Right lung (tissue), 10 donors: ENCODE data around the gene CCDC102A. TPM values are rescaled to one million over a fixed set of nuclear protein-coding genes. Genes with fewer than 3 reads are reported as not detected.
"Not testable (repeated sequence)": the region's sequence is repeated elsewhere in the genome, so short reads cannot be mapped to it uniquely, and the experiment has no call there.

ENCODE experiments used
- DNase-seq, 2 donors: peaks; one replicate each; pipeline ENCODE4 v3.0.0-alpha.2; 2013
- long read RNA-seq, 8 donors: transcript quantifications; one replicate each; lab custom pipeline, GENCODE V29; 2026
- polyA plus RNA-seq, 5 donors: library from polyadenylated mRNA; unstranded; fragments of 120-200 nt; gene quantifications; one replicate each; pipeline versions ENCODE4 v1.2.1 to v1.2.3, GENCODE V29; 2013; ENCODE audit warnings: inconsistent platforms in 1 of 5, low replicate concordance in 1 of 5; ENCODE audit not compliant: insufficient read length in 5 of 5, insufficient read depth in 1 of 5

The CCDC102A gene
- polyA plus RNA-seq, result 10 to 100 TPM; 11.1 to 20.4 (median 14.2) TPM
- long read RNA-seq, donor 1, transcript CCDC102A-201 (9 exons, 2,463 nt), result major isoform, 10 of 10 reads
- long read RNA-seq, donor 1, partial matches to known transcripts, result 0 of 10 reads
- long read RNA-seq, donor 1, other reads (novel, unspliced or antisense), result 0 of 10 reads
- long read RNA-seq, donor 2, transcript CCDC102A-201 (9 exons, 2,463 nt), result major isoform, 11 of 11 reads
- long read RNA-seq, donor 2, partial matches to known transcripts, result 0 of 11 reads
- long read RNA-seq, donor 2, other reads (novel, unspliced or antisense), result 0 of 11 reads
- long read RNA-seq, donor 3, transcript CCDC102A-201 (9 exons, 2,463 nt), result major isoform, 6 of 7 reads
- long read RNA-seq, donor 3, partial matches to known transcripts, result 0 of 7 reads
- long read RNA-seq, donor 3, other reads (novel, unspliced or antisense), result 0 of 7 reads
- long read RNA-seq, donor 4, partial matches to known transcripts, result 0 of 3 reads
- long read RNA-seq, donor 4, other reads (novel, unspliced or antisense), result 0 of 3 reads
- long read RNA-seq, donor 5, transcript CCDC102A-201 (9 exons, 2,463 nt), result major isoform, 5 of 5 reads
- long read RNA-seq, donor 5, partial matches to known transcripts, result 0 of 5 reads
- long read RNA-seq, donor 5, other reads (novel, unspliced or antisense), result 0 of 5 reads
- long read RNA-seq, donor 6, transcript CCDC102A-201 (9 exons, 2,463 nt), result major isoform, 10 of 10 reads
- long read RNA-seq, donor 6, partial matches to known transcripts, result 0 of 10 reads
- long read RNA-seq, donor 6, other reads (novel, unspliced or antisense), result 0 of 10 reads
- long read RNA-seq, donor 7, transcript CCDC102A-201 (9 exons, 2,463 nt), result major isoform, 10 of 10 reads
- long read RNA-seq, donor 7, partial matches to known transcripts, result 0 of 10 reads
- long read RNA-seq, donor 7, other reads (novel, unspliced or antisense), result 0 of 10 reads
- long read RNA-seq, donor 8, partial matches to known transcripts, result 0 of 1 reads
- long read RNA-seq, donor 8, other reads (novel, unspliced or antisense), result 0 of 1 reads

- no peak for DNase-seq
Measured at GRCh38 chr16:57536306-57537193, at the start of gene CCDC102A. TSS of gene CCDC102A (minus strand) at chr16:57536571. CDS start at chr16:57529177, 7,394 bp downstream.

DNA sequence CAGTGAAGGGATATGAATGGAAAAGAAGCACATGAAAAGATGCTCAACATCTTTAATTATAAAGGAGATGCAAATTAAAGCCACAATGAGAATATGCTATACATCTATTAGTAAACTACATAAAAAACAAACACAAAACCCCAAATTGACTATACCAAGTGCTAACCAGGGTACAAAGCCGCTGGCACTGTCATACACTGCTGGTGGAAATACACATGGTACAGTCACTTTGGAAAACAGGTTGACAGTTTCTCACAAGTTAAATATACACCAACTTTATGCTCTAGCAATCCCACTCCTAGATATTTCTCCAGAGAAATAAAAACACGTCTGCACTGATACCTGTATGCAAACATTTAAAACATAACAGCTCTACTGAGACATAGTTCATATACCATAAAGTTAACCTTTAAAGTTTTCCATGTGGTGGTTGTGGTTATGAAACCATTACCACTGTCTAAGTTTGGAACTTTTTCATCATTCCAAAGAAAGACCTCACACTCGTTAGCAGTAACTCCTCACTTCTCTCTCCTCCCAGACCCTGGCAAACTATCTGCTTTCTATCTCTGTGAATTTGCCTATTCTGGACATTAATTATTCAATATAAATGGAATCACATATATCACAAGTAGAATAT lies 48.8 kb upstream of the CCDC102A start:
- DNase-seq, result no peak

- DNase-seq, result no peak
Measured at GRCh38 chr16:57579361-57579665, 42.9 kb upstream of the CCDC102A start.

GRCh38 chr16:57578521-57579360 lies 42.4 kb upstream of the CCDC102A start:
- DNase-seq, result no peak

GRCh38 chr16:57577691-57578224 lies 41.4 kb upstream of the CCDC102A start:
- DNase-seq, result no peak

- DNase-seq, result no peak
Measured at GRCh38 chr16:57577214-57577613, 40.8 kb upstream of the CCDC102A start.

DNA sequence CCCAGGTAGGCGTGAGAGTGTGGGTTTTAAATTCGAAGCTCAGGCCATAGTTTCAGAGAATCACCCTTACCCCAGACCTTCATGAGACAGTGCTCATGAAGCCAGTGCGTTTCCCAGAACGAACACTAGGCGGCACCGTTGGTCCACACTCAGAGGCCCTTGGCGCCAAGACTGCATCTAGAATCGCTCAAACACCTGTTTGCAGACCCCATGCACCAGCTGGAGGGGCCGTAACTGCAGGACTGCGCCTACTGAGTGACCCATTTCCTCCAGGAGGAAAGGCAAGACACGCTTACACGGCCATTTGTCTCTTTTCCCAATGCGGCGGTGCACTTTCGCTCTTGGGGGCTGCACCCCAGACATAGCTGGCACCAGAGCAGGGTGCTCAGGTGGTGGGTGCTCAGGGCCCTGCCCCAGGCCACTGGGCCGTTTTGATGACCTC lies 40.1 kb upstream of the CCDC102A start:
- peak; percentile 41 to 61 for DNase-seq

GRCh38 chr16:57575468-57576277 lies 39.3 kb upstream of the CCDC102A start:
- no peak for DNase-seq

- no peak for DNase-seq
Measured at GRCh38 chr16:57574646-57575467, 38.5 kb upstream of the CCDC102A start.

- DNase-seq, result no peak
Measured at GRCh38 chr16:57574086-57574485, 37.7 kb upstream of the CCDC102A start.

DNA sequence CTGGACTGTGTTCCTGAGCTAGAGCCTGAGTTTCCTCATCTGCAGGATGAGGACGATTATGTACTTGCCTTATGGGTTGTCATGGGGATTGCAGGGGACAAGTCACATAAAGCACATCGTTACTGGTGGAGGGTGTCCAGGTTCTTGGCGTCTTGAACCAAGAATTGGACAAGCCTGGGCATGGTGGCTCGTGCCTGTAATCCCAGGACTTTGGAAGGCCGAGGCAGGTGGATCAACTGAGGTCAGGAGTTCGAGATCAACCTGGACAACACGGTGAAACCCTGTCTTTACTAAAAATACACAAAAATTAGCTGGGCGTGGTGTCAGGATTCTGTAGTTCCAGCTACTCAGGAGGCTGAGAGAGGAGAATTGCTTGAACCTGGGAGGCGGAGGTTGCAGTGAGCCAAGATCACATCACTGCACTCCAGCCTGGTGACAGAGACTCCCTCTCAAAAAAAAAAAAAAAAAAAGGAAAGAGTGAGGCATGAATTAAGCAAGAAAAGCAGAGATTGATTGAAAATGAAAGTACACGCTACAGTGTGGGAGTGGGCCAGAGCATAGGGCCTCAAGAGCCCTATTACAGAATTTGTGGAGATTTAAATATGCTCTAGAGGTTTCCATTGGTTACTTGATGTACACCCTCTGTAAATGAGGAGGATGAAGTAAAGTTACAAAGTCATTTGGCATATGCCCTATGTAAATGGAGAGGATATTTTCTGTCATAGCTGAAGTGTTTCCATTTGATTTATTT lies 36.8 kb upstream of the CCDC102A start:
- no peak for DNase-seq

DNA sequence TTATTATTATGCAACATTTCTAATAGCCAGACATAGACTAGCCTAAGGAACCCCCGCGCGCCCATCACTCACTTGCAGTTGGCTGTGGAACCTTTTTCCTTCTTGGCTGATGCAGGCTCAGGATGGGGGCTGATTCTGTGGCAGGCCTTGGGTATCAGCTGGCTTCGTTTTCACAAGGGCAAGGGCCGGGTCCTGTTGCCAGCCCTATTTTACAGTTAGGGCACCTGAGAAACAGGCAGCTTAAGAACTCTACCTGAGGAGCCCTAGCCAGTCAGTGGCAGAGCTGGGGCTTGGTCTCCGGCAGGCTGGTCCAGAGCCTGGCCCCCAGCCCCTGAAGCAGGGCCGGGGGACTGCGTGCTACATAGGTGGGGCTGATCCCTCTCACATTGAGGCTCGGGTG lies 34.7 kb upstream of the CCDC102A start:
- DNase-seq, result no peak

DNA sequence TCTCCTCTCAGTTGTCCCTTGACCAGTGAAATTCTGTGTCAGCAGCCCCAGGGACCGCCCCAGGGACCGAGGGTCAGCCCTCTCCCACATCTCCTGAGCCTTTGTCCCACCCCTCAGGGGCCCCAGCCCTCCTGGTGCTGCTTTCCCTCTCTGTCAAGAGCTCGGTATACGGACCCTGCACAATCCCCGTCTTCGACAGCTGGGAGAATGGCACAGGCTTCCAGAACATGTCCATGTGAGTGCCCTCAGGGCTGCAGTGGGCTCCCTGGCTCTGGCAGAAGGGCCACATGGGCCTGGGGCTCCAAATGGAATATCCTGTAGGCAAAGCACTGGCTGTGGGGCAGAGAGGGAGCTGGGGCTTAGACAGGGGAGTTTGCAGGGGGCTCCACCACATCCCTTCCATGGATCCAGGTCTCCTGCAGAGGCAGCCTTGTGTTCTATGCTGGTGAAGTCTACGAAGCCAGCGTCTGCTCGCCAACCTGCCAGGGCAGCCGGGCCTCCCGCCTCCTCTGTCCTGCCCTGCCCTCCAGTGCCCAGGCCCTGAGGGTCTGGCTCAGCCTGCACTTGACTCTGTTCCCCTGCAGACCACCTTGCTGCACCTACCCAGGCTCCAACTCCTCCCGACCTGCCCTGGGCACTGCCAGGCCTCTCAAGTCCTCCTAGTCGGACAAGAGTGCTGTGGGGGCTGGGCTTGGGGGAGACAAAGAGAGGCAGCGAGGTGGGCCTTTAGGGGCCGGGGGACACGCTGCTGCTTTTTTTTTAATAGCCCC lies 34.1 kb upstream of the CCDC102A start:
- DNase-seq, result no peak

GRCh38 chr16:57569306-57569946 lies 33.1 kb upstream of the CCDC102A start:
- no peak for DNase-seq

GRCh38 chr16:57568772-57569171 lies 32.4 kb upstream of the CCDC102A start:
- not testable (repeated sequence) for DNase-seq
